ENCODE measurements around the gene SSTR3. TPM values are rescaled to one million over a fixed set of nuclear protein-coding genes. Genes with fewer than 3 reads are reported as not detected.

SSTR3 gene
- total and polyA plus RNA-seq, 9 of the 15 experiments (the other 6 are each of a cell fraction or from before 2014, with no cell fraction given): 0.03 TPM; not detected in 8

GRCh38 chr22:37199760-37200108, 12.5 kb downstream of the SSTR3 start:
- no peaks in the 10 kb centered on the region for H4K20me1 ChIP-seq (replicated peaks; ENCODE audit: control insufficient read depth, insufficient read depth, low read length)
- no peaks in the 10 kb centered on the region for H3K9me3 ChIP-seq (replicated peaks; ENCODE audit: control insufficient read depth, insufficient read depth, low read depth, low read length)
- ChIA-PET CTCF (ENCODE audit: low intra/inter-chr PET ratio) (interaction anchor here (0.8 to 5.1 kb wide), 5 partner anchors 18 to 122 kb away, joined by 3 to 27 read pairs (median 3); no protein-coding TSS in a partner anchor), POLR2A (interaction anchor here (0.7 to 1.2 kb wide), 6 partner anchors 9 to 428 kb away, joined by 3 to 4 read pairs (median 3); no protein-coding TSS in a partner anchor)
- intact Hi-C loops (cut with micrococcal nuclease): loop anchor here (2.0 to 10.0 kb wide), 3 partner anchors 61 to 415 kb away; no protein-coding TSS in a partner anchor
- no peak overlapping the region for H3K4me3 ChIP-seq
- peak overlapping the region; percentile 77 for H3K4me2 ChIP-seq (ENCODE audit: insufficient read depth, low read length)
- H3K79me2 ChIP-seq (ENCODE audit: control insufficient read depth, insufficient read depth, low read length): peaks cover 2% of the 10 kb centered on the region; the same call in 1 of the 3 replicates
- H3K9ac ChIP-seq (ENCODE audit: insufficient read depth in 1 of 2, low read depth in 2 of 2, low read length in 2 of 2): peak overlapping the region; percentile 70 to 91
- peaks cover 23 to 47% of the 10 kb centered on the region in 2 experiments for H3K4me1 ChIP-seq (replicated peaks in 1 of 2; ENCODE audit: control insufficient read depth in 2 of 2, insufficient read depth in 2 of 2, low read length in 2 of 2)
- TSS peak; percentile 70 for BruUV-seq (replicated peaks)
- no peaks in the 10 kb centered on the region for H3K36me3 ChIP-seq (ENCODE audit: control insufficient read depth, insufficient read depth, low read length)
- no peaks in the 10 kb centered on the region for H3K9me1 ChIP-seq (ENCODE audit: control insufficient read depth, insufficient read depth, low read length)
- ATAC-seq: peak; percentile 24
- no peak for FAIRE-seq
- DNase-seq (ENCODE audit: extremely low read depth in 1 of 4, low spot score in 3 of 4): peak in 3 of 4 experiments; percentile 58 to 66 (median 65)
- H2AFZ ChIP-seq (ENCODE audit: low read depth, low read length): peak overlapping the region; percentile 99
- in situ Hi-C loops (cut with MboI): no loop called here
- WGBS (ENCODE audit: insufficient coverage, low coverage, missing lambda C conversion rate): 6% methylated on average over 12 of the region's 12 CpGs
- H3K27me3 ChIP-seq (ENCODE audit: control insufficient read depth in 2 of 2, insufficient read depth in 2 of 2, low read length in 2 of 2): no peaks in the 10 kb centered on the region
- H3K27ac ChIP-seq (ENCODE audit: extremely low read depth, low read depth, low read length): peak overlapping the region; percentile 75
- TF ChIP-seq ZBTB33 (CRISPR knock-in tag; IDR thresholded peaks at IDR 0.05) (no peak), NFE2 (IDR thresholded peaks at IDR 0.05; ENCODE audit: low read depth) (no peak), MGA (IDR thresholded peaks at IDR 0.05) (peak; percentile 14; the same call in 1 of the 2 replicates), CBX3 (IDR thresholded peaks at IDR 0.05; ENCODE audit: borderline replicate concordance in 1 of 2, low read length in 2 of 2) (no peak; a peak in 1 of 3 replicates)

Measured in K562 (cell line).